HL-60 (cell line): ENCODE measurements around the gene CAD.

ENCODE experiments used
- DNase-seq, 2 experiments: peaks; one replicate each; pipeline ENCODE4 v3.0.0-alpha.2; 2010 to 2020; ENCODE audit warnings: low read depth in 1 of 2, low spot score in 1 of 2
- H3K27ac ChIP-seq: fragments of 250-450 bp; sonication (Bioruptor Pico); replicated peaks from 2 replicates; pipeline ENCODE4 v1.5.1; 2020; ENCODE audit warnings: mild to moderate bottlenecking, moderate library complexity
- H3K27me3 ChIP-seq: fragments of 250-450 bp; sonication (Bioruptor Pico); 2 replicates; pipeline ENCODE4 v1.5.1; 2021; ENCODE audit warnings: mild to moderate bottlenecking, moderate library complexity; ENCODE audit not compliant: insufficient read depth, poor library complexity, severe bottlenecking
- H3K4me3 ChIP-seq: replicated peaks from 2 replicates; pipeline ENCODE4 v1.5.1; 2011; ENCODE audit warnings: mild to moderate bottlenecking, control low read depth, low read length; ENCODE audit not compliant: insufficient read depth
- GABPA ChIP-seq: IDR thresholded peaks from 2 replicates; pipeline ENCODE4 v1.6.1; 2012; ENCODE audit warnings: low read depth
- POLR2AphosphoS5 ChIP-seq: IDR thresholded peaks from 2 replicates; pipeline ENCODE4 v1.6.1; 2012; ENCODE audit warnings: low read depth
- SPI1 ChIP-seq: IDR thresholded peaks from 2 replicates; pipeline ENCODE4 v1.6.1; 2012; ENCODE audit warnings: low read depth, mild to moderate bottlenecking, borderline replicate concordance
- TF ChIP-seq, protein P1 (sequence below): IDR thresholded peaks from one replicate; pipeline ENCODE4 v1.5.1; 2011; ENCODE audit warnings: low read length, control low read depth, inconsistent platforms; ENCODE audit not compliant: insufficient read depth
- TF ChIP-seq, protein P2 (sequence below): IDR thresholded peaks from 2 replicates; pipeline ENCODE4 v1.6.1; 2012; ENCODE audit warnings: low read depth; ENCODE audit not compliant: insufficient replicate concordance

CAD gene

DNA sequence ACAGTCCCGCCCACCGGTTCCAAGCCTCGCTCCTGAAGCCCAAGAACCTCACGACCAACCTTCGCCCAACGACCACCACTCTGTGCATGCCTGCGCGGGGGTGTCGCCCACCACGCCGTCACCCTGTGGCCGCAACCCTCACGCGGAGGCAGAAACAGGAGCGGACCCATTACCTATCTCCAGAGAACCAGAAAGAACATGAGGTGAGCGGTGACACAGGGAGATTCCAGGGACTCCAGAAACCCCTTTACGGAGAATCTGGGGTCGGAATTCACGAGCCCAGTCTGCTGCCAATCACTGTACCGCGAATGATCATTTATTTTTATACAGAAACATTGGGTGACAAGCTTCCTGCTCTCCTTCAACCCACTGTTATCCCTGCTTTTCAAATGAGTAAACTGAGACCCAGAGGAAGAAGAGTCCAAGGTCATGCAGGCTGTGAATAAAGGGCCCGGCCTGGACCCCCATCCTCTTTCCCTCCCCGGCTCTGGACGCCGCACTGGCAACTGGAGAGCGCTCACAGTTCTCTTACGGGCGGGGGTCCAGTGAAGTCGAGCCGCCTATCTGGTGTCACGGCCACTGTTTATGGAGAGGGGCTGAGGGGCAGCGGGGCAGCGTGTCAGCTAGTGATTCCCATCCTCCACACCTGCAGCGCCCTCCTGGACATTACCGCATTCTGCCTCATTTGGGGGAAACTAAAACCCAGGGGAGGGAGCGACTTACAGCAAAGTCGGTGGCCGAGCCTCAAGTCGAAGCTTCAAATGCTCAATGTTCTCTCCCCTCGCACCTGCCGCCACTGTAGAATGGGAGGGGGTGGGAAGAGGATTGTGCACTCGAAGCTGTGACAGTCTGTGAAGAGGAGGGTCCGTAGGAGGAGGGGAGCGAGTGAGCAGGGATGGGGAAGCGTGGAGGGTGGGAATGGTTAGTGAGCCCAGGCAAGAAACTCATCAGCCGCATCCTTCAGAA is 46.4 kb downstream of the CAD start:
- Histone ChIP-seq H3K4me3 (peak overlapping the region; percentile 39), H3K27me3 (peaks cover 60% of the 10 kb centered on the region), H3K27ac (no peak overlapping the region)
- TF ChIP-seq POLR2AphosphoS5 (no peak), GABPA (no peak), SPI1 (no peak)
- TF ChIP-seq, protein P1, sequence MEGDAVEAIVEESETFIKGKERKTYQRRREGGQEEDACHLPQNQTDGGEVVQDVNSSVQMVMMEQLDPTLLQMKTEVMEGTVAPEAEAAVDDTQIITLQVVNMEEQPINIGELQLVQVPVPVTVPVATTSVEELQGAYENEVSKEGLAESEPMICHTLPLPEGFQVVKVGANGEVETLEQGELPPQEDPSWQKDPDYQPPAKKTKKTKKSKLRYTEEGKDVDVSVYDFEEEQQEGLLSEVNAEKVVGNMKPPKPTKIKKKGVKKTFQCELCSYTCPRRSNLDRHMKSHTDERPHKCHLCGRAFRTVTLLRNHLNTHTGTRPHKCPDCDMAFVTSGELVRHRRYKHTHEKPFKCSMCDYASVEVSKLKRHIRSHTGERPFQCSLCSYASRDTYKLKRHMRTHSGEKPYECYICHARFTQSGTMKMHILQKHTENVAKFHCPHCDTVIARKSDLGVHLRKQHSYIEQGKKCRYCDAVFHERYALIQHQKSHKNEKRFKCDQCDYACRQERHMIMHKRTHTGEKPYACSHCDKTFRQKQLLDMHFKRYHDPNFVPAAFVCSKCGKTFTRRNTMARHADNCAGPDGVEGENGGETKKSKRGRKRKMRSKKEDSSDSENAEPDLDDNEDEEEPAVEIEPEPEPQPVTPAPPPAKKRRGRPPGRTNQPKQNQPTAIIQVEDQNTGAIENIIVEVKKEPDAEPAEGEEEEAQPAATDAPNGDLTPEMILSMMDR: no peak
- TF ChIP-seq, protein P2, sequence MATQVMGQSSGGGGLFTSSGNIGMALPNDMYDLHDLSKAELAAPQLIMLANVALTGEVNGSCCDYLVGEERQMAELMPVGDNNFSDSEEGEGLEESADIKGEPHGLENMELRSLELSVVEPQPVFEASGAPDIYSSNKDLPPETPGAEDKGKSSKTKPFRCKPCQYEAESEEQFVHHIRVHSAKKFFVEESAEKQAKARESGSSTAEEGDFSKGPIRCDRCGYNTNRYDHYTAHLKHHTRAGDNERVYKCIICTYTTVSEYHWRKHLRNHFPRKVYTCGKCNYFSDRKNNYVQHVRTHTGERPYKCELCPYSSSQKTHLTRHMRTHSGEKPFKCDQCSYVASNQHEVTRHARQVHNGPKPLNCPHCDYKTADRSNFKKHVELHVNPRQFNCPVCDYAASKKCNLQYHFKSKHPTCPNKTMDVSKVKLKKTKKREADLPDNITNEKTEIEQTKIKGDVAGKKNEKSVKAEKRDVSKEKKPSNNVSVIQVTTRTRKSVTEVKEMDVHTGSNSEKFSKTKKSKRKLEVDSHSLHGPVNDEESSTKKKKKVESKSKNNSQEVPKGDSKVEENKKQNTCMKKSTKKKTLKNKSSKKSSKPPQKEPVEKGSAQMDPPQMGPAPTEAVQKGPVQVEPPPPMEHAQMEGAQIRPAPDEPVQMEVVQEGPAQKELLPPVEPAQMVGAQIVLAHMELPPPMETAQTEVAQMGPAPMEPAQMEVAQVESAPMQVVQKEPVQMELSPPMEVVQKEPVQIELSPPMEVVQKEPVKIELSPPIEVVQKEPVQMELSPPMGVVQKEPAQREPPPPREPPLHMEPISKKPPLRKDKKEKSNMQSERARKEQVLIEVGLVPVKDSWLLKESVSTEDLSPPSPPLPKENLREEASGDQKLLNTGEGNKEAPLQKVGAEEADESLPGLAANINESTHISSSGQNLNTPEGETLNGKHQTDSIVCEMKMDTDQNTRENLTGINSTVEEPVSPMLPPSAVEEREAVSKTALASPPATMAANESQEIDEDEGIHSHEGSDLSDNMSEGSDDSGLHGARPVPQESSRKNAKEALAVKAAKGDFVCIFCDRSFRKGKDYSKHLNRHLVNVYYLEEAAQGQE: no peak
- DNase-seq: no peak

DNA sequence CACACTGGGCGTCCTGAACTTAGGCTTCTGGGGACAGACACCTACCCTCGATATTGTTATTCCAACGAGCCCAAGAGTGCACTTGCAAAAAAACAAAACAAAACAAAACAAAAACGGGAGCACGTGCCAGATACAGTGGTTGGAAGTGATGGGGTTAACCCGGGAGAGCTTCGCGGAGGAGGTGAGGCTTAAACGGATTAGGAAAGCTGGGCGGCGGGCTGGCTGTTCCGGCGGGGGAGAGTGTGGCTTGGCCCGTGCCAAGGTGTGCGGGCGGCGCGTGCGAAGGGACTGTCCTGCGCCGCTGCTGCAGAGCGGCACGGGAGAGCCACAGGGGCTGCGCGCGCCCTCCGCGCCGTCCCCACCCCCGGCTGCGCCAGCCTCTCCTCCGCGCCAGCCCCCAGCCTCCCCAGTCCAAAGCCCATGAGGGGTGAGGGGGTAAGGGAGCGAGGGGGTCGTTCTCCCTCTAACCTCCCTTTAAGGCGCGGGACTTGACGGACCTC is 47.1 kb downstream of the CAD start:
- TF ChIP-seq GABPA: no peak
- TF ChIP-seq, protein P2: no peak
- no peak for TF ChIP-seq SPI1
- TF ChIP-seq, protein P1: no peak
- TF ChIP-seq POLR2AphosphoS5: no peak
- Histone ChIP-seq H3K27me3 (peaks cover 60% of the 10 kb centered on the region), H3K27ac (no peak overlapping the region), H3K4me3 (peak overlapping the region; percentile 28)
- no peak for DNase-seq

DNA sequence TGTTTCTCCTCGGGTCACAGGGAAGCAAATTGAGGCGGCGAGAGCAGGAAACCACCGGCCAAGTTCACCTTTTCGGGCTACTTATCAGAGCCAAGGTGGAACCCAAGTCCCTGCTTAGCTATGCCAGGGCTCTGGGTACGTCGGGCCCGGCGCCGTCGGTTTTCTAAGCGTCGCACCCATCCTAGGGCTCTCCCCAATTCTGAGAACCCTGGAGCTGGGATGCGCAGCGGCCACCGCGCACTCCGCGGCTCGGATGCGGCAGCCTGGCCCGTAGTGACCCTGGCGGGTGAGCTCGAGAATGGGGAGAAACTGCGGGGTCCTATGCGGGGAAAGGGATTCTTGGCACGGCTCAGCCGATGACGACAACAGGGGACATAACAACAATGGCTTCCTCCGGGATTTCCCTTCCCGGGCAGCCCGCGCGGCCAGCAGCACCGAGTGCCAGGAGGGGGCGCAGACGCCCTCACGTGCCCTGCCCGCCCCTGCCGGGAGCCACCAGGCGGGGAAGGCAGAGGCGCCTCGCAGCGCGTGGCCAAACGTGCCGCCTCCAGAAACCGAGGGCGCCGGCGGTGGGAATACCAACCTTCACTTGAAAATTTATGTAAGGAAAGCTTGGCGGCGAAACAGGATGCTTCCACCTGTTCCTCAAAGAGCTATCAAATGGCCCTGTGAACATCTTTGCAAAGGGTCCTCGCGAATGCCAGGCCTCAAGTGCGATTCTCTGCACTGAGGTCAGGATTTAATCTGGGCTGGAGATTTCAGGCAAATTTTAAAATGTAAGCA is 47.8 kb downstream of the CAD start:
- DNase-seq: peak; percentile 49 to 55
- TF ChIP-seq, protein P2: no peak
- TF ChIP-seq, protein P1: peak; percentile 46
- Histone ChIP-seq H3K27ac (no peak overlapping the region), H3K4me3 (peak overlapping the region; percentile 28), H3K27me3 (peaks cover 60% of the 10 kb centered on the region)
